Kidney capillary endothelial cell (primary cell): ENCODE measurements around the gene LRMDA.
"Not testable (repeated sequence)": the region's sequence is repeated elsewhere in the genome, so short reads cannot be mapped to it uniquely, and the experiment has no call there.

Experiments
- DNase-seq: peaks from one replicate; pipeline ENCODE4 v3.0.0-alpha.2; 2018; ENCODE audit warnings: low spot score

Gene LRMDA

DNA sequence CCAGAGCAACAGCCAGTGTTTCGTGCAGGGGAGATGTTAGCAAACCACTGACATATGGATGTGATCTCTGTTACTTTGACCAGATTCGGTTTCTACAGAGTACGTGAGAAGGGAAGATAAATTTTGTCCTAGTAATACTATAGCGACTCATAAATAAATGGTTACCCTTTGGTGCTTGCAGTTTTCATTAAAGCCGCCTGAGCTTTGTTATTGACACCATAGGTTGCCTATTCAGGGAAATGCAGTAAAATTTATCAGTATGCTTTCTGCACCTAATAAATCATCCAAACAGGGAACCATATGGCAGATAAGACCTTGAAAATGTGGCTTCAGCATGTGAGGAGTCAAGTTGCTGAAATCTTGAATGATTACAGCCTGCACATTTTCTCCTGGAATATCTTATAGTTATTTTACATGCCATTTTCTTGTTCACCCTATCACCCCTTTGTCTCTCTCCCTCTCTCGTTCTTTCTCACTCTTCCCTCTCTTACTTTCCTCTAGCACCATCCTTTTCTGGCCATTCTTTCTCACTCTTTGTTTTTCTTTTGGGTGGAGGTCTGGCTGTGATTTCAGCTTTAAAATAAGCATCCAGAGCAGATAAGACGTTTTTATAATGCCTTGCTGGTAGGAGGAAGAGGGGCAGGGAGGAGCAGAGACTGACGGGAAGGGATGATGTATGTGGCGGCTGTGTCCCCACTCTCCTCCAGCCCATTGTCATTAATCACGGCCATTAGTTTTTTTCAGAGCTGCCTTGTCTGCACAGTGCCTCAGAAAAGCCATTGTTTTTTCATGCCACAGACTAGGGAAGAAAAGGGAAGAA is 182.5 kb downstream of the LRMDA start:
- no peak for DNase-seq

DNA sequence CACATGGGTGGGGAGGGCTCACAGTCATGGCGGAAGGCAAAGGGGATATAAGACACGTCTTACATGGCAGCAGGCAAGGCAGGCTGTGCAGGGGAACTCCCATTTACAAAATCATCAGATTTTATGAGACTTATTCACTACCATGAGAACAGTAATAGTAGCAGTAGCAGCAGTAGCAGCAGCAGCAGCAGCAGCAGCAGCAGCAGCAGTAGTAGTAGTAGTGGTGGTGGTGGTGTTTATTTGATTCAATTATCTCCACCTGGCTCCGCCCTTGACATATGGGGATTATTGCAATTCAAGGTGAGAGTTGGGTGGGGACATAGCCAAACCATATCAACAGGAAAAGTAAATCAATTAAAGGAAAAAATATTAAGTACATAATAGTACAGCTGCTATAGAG is 184.7 kb downstream of the LRMDA start:
- no peak for DNase-seq

DNA sequence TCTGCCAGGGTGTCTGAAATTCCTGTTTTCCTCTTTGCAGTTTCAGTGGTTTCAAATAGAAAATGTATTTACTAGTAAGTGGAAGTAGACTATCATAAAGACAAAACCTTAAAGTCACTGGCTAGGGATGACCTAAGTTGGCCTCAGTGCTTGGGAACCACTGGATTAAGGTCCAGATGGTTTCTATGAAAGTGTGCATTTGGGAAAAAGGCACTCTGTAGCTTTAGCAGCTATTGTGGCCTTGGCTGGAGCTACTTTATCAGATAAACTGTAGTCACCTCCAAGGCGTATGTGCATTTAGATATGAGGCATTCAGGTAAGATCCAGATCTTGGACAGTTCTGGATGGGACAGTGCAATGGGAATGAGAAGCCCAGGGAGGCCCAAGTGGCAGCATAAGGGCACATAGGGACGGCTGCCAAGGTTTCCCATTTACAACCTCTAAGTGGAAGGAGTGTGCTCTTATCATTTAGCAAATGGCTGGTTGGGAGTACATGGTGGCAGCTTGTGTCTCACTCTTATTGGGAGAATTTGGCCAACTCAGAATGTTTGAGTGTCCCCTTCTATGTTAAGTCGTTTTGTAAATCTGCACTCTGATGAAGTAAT is 185.6 kb downstream of the LRMDA start:
- no peak for DNase-seq

DNA sequence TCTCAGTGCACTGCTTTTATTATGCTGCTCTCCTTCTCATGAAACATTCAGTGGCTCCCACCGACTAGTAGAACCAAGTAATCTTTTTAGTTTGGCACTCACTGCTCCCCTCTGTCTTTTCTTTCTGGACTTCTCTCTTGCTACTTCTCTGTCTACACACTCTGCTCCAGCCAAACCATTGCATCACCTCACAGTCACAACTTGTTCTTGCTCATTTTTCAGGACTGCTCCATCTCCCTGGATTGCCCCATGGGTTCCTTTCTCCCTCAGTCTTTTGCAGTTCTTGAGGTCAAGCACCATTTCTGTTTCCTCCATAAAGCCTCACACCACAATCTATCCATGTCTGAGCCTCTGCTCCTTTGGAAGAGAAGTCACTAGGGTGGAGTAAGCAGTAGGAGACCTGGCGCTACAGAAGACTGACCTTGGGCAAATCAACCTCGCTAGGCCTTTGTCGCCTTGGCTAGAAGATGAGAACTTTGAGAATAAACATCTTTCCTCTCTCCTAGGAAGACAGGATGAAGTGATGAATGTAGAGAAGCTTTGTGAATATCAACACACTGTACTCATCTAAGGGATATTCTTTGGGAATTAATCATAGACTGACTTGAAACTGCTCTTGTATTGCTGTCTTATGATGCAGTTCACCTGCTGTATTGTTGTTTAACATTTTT is 186.2 kb downstream of the LRMDA start:
- DNase-seq, result no peak

DNA sequence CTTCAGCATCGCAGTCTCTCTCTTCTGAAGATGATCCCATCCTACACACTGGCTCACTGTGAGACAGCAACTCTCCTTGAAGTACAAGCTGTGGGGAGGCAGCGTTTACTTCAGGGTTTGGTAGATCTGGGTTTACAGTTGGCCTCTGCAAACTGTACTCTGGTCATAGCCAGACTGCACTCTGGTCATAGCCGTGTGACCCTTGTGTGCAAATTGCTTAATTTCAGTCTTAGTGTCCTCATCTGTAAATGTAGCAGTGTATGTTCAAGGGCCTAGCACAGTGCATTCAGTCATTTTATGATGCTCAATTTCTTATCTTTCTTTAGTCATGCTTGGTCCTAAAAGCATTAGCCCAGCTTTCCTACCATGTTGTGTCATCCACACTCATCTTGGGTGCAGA is 188.2 kb downstream of the LRMDA start:
- DNase-seq, result no peak

DNA sequence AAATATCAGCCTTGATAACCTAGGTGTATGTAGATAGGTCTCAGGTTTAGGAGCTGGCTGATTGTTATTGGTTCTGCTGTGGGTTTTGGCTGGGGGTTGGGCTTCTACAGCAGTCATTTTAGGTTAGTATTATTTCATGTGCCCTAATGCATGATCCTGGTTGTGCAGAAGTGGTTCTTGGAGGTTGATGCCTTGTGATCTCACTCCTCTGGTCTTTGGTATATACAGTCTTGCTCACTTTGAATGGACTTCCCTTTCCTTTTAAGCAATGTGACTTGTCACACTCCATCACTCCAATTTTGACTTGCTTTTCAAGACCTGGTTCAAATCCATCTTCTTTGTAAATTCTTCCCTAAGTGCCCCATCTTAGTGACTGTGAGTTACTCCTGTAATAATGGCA is 188.9 kb downstream of the LRMDA start:
- DNase-seq, result no peak

DNA sequence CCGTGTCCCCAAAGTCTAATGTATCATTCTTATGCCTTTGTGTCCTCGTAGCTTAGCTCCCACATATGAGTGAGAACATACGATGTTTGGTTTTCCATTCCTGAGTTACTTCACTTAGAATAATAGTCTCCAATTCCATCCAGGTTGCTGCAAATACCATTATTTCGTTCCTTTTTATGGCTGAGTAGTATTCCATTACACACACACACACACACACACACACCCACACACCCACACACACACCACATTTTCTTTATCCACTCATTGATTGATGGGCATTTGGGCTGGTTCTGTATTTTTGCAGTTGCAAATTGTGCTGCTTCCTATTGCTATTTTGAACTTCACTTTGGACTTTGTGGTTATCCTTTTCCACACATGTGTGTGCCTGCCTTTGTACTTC is 189.6 kb downstream of the LRMDA start:
- not testable (repeated sequence) for DNase-seq

DNA sequence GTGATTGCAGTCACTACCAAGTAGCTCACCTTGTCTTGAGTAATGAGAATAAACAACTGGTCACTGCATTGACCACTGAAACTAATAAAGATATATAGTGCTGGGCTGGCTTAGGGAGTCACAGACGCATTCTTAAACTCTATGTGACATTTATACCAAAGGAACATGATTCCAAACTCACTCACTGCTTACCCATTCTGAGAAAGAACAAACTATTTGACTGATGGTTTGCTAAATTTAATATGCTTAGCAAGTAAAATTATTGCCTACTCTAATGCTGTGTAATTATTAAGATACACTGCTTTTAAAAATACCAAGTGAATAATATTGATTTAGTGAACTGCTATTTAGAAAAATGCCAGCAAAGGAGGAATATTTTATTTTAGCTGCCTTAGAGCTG is 191.1 kb downstream of the LRMDA start:
- DNase-seq, result no peak

DNA sequence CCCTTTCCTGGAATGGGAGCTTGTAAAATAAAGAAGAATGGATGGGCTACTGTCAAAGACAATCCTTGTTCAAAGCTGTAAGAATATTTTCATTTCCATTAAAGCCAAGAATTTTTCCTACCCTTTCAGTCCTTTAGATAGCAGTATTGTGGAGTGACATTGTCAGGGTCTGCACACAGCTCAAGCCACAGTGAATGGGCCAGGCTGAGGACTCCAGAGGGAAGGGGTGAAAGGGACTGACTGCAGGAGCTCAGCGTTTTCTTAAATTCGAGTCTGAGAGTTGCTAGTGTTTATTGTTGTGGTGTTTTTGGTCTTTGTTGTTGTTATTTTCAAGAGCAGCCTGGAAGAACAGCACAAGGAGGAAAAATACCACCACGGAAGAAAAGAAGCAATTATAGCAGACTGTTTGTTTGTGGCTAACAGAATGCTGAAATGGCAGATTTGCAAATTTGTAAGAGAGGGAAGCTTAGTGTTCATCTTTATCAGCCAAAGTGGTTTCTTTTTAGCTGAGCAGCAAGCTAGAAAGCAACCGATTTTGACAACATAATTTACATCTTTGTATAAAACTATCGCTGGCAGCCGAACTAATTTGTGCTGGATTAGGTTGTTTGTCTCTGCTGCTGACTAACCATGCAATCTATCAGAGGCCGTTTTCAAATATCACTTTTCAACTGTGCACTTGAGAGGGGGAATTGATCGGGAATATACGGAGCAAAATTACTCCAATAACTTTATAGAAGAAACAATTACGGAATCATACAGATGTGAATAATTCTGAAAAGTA is 192.1 kb downstream of the LRMDA start:
- no peak for DNase-seq

DNA sequence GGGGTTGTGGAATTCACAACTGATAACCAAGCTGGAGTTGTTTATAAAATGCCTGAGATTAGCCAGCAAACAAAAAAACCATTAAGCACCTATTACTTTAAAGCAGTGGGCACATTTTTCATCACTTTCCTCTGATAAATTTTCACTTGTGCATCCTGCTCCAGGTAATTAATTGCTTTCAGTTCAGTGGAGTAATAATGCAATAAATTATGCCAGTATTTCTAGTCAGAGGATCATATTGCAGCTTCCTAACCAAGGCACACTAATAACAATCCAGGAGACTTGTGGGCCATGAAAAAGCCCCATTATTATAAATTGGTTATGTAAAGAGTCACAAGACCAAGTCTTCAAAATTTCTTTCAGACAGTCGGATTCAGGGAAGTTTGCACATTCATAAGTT is 193.2 kb downstream of the LRMDA start:
- DNase-seq, result no peak

DNA sequence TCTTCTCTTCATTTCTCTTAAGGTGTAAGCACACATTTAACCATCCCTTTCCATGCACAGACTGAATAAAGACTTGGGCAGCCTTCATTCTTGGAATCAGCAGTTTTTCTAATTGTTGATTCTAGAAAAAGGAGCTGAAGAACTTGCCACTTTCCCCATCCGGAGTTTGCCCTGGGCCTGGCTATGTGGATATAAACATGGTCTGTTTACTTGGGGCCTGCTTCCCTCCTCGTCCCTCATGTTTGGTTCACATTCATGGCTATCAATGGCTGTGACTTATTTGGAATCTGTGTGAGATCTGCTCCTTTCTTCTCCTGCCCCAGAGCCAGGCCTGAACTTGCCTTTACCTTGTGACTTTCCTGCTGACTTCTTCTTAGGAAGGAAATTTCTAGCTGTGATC is 199.3 kb downstream of the LRMDA start:
- no peak for DNase-seq

DNA sequence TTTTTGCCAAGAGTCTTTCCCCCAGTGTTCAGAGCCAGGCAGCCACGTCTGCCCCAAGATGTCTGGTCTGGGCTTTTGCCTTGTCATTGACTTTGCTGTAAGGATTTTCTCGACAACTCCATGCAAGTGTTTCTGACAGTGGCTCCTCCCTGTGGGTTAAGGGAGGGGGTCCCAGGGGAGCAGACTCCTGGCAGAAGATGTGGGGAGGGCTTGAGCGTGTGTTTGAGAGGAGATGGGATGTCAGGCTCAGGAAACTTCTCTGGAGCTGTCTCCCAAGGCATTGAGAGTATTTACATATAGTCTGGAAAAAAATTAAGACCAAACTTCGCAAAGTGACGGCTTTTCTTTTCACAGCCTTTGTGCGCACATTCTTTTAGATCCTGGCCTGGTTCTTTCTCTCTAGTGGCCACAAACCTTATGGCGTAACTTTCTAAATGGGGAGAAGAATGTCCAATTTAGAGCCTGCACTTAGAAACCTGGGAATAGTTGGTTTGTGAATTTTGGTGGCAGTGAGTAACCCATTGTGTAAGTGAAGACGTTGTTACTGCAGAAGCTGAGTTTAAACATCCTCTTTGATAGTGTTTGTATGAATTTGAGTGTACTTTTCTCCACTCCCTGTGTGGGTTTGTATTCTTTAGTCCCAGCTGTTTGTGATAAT is 201.5 kb downstream of the LRMDA start:
- no peak for DNase-seq

DNA sequence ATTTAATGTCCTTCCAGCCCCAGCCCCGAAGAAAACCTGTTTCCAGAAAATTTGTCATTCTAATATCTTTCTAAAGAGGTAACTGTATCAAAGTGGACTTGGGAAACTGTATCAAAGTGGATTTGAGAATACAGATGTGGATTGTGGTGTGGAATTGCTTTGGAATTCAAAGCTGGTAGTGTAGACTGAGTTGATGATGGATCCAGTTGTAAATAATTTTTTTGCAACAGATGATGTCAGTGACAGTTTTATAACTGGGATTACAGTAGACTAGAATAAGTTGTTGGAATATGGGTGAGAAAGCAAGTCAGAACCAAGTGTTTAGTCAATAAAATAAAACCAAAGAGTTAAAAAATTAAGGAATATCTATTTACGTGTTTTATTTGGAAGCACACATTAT is 202.1 kb downstream of the LRMDA start:
- DNase-seq, result no peak

DNA sequence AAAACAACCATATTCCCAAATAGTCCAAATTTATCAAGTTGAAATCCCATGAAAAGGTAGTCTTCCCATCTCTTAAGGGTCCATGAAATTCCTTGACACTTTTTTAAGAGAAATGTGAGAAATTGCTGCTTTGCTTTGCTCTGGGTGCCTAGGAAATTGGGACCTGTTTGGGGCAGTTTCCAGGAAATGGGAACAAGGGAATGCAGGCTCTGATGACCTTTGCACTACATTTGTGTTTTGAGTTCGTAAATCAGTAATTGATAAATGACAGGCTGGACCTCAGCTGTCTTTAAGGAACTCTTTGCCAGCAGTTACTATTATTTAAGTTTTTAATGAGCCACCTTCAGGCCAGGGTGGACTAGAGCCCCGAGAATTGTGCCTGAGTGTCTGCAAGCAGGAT is 203.5 kb downstream of the LRMDA start:
- no peak for DNase-seq

DNA sequence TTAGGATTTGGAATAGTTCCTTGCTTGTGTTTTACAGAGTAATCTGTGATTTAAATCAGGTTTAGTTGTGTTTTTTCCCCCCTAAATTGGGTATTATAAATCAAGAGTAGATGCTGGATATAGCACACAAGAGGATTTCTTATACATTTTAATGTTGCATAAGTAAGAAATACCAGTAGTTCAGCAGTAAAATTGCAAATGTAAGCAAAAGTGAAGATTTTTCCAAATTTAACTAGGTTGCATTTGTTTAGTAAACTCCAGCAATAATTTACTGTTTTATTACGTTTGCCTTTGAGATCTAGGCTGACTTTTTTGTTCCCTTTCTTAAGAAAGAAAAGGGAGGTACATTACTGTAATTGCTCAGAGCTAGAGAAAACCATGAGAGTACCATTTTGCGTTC is 207.3 kb downstream of the LRMDA start:
- DNase-seq, result no peak

DNA sequence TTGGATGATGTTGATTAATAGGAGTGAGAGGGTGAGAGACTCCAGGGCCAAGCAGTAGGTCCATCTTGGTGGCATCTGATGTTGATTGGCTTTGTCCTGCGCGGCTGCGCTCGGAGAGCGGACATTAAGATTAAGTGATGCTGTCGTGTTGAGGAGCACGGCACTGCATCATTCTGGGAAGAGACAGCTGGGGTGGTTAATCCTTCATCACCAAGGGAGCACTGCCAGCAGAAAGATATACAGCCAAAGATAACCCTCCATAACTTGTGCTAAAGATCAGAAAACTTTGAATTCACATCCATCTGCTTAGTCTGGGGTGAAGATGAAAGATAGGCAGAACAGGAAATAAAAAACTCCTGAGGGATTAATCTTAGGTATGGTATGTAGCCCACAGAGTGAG is 208.3 kb downstream of the LRMDA start:
- DNase-seq, result no peak

DNA sequence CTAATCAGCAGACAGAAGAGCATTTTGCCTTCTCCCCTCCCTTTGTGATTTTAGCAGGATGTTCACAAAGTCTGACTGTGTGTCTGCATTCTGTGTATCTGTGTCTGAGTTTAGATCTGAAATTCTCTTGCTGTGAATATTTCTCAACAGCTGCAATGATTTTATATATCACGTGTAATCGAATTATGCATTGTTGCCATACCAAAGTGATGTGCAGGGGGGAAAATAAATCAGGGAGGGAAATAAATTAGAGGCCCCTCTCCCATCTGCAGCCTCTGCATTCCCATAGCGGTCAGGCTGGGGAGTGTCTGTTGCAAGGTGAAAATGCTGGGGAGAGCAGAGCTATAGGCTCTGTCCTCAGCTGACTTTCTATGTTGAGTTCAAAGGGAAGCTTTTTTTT is 209.0 kb downstream of the LRMDA start:
- DNase-seq, result no peak

DNA sequence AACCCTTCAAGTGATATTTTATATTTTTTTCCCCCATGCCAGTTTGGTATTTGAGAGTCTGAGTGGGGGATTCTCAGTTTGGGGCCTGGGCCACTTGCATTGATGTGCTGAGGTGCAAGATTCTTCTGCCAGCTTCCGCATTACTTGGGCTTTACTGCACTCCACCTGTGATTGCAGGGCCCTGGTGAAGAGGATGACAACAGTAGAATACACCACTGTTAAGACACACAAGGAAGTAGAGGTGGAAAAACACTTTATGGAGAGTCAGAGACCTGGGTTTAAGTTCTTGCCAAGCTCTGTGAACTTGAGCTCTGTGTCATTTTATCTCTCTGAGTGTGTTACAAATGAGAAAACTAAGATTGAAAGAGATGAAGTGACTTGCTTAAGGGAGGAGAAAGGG is 209.4 kb downstream of the LRMDA start:
- no peak for DNase-seq

DNA sequence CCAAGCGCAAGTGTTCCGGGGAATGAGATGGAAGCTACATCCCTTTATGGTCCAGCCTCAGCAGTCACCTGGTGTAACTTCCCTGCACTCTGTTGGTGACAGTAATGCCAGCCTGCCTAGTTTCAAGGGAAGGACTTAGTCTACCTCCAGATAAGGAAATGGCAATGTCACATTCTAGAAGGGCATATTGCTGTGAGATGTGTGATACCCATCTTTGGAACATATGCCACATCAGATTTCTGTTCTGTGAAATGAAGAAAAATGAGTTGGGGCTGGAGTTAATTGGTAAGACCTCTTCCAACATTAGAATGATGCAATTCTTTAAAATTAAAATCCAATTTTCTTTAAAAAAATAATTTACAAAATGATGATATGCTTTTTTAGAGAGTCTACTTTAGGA is 212.0 kb downstream of the LRMDA start:
- no peak for DNase-seq

DNA sequence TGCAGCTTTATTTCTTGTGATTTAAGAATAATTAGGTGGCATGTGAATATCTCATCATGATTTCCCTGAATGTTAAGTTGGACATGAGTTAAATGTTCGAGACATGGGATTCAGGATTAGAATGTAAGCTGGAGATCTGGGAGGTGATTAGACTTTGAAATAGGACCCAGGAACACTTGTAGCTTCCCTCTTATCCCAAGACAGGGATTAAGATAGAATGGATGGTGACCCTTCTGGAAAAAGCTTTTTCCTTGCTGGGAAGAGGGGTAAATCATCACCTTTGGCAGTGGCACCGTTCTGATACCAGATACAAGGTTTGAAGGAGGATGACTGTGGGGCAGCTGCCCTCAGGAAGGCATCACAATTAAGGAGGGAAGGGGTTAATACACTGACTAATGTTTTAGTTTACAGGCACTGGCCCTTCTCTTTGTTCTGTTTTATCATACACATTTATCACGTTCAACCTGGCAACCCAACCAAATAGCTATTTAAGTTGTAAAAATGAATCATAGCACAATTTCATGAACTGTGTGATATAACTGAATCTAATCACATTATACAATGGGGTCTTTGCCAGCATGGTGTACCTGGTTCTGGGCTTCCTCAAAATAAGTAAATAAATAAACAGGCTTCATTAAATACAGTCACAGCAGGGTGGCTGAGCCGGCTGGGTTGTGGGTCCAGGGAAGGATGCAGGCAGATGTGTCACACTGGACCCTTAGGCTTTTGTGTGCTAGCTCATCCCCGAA is 212.7 kb downstream of the LRMDA start:
- no peak for DNase-seq

DNA sequence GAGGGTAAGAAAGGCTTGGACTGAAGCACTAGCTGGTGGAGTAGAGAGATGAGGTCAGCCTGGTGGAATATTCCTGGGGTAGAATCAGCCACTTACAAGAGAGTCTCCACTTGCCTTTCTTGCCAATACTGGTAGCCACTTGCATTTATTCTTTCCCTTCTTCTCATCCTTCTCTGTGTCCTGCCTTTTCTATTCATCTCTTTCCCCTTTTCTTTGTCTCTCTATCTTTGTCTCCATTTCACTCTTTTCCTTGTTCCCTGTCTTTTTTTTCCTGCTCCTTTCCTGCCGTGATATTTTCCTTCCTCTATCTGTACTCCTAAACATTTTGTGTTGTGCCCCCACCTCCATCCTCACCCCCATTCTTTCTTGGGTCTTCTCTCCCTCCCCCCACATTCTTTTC is 214.3 kb downstream of the LRMDA start:
- DNase-seq, result no peak
